Measurements from ENCODE around the gene HLTF. TPM values are rescaled to one million over a fixed set of nuclear protein-coding genes. Genes with fewer than 3 reads are reported as not detected.
"Not testable (repeated sequence)": the region's sequence is repeated elsewhere in the genome, so short reads cannot be mapped to it uniquely, and the experiment has no call there.

Gene HLTF, protein sequence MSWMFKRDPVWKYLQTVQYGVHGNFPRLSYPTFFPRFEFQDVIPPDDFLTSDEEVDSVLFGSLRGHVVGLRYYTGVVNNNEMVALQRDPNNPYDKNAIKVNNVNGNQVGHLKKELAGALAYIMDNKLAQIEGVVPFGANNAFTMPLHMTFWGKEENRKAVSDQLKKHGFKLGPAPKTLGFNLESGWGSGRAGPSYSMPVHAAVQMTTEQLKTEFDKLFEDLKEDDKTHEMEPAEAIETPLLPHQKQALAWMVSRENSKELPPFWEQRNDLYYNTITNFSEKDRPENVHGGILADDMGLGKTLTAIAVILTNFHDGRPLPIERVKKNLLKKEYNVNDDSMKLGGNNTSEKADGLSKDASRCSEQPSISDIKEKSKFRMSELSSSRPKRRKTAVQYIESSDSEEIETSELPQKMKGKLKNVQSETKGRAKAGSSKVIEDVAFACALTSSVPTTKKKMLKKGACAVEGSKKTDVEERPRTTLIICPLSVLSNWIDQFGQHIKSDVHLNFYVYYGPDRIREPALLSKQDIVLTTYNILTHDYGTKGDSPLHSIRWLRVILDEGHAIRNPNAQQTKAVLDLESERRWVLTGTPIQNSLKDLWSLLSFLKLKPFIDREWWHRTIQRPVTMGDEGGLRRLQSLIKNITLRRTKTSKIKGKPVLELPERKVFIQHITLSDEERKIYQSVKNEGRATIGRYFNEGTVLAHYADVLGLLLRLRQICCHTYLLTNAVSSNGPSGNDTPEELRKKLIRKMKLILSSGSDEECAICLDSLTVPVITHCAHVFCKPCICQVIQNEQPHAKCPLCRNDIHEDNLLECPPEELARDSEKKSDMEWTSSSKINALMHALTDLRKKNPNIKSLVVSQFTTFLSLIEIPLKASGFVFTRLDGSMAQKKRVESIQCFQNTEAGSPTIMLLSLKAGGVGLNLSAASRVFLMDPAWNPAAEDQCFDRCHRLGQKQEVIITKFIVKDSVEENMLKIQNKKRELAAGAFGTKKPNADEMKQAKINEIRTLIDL
- polyA plus RNA-seq (2012; ENCODE audit: insufficient read depth, insufficient read length), result 35.8 TPM

DNA sequence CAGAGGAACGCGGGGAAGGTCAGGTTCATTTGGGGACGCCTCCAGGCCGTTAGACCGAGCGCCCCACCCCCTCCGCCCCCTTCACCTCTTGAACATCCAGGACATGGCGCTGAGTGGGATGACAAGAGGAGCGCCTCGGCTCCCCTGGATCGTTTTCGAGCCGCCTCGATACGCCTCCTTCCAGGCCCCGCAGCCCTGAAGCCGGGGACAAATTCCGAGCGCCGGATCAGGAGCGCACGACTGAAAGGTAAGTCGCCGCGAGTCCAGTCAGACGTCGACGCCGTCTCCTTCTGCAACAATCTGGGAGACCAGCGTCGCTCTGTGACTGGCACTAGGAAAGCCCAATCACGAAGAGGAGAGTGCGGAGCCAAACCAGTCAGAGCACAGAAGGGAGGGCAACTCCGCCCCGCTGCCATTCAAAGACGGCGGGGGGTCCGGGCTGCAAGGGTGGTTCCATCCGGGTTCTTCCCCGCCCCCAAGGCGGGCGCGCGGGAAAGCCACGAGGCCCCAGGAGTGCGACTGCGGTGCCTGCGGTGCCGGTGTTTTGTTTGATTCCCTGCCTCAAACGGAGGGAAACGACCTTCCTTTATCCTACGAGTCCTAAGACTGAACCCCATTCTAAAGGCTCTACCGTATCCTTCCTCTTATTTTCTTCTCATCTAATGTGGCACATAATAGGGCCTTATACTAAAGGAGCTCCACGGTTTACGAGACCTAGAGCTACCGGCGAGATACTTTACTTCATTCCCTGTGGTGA, at the start of gene HLTF:
TSS of gene HLTF (minus strand) at position 302 of the 757 bp plus-strand sequence. CDS start at position 105, 197 bp downstream.
- peak within 1 kb of the TSS; percentile 89 for H3K4me3 ChIP-seq (ENCODE audit: low read length)
- peak; percentile 98 for DNase-seq (ENCODE audit: low read depth, low spot score)

DNA sequence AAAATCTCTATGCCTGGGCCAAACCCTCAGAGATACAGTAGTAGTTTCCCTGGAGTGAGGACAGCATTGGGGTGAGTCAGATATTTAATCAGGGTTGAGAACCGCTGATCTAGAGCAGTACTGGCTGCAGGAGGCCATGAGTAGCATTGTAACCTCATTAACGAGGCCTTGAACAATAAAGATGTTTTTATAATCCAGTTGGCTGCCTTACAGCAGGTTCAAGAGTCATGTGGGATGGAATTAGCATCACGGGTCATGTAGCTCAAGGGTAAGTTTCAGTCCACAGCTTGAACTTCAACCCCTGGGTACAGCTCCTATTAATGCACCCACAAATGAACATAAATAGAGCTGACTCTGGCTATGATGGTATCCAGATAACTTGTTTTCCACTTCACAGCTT, 48.2 kb upstream of the HLTF start:
- no peak overlapping the region for H3K4me3 ChIP-seq (ENCODE audit: low read length)
- DNase-seq (ENCODE audit: low read depth, low spot score), result no peak

DNA sequence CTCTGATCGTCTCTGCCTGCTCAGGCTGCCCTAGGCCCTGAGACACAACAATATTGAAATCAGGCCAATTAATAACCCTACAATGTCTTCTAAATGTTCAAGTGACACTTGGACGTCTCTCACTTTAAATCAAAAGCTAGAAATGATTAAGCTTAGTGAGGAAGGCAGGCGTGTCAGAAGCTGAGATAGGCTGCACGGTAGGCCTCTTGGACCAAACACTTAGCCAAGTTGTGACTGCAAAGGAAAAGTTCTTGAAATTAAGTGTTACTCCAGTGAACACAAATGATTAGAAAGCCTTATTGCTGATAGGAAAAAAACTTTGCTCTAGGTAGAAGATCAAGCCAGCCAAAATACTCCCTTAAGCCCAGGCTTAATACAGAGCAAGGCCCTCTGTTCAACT, 45.3 kb upstream of the HLTF start:
- no peak overlapping the region for H3K4me3 ChIP-seq (ENCODE audit: low read length)
- no peak for DNase-seq (ENCODE audit: low read depth, low spot score)

DNA sequence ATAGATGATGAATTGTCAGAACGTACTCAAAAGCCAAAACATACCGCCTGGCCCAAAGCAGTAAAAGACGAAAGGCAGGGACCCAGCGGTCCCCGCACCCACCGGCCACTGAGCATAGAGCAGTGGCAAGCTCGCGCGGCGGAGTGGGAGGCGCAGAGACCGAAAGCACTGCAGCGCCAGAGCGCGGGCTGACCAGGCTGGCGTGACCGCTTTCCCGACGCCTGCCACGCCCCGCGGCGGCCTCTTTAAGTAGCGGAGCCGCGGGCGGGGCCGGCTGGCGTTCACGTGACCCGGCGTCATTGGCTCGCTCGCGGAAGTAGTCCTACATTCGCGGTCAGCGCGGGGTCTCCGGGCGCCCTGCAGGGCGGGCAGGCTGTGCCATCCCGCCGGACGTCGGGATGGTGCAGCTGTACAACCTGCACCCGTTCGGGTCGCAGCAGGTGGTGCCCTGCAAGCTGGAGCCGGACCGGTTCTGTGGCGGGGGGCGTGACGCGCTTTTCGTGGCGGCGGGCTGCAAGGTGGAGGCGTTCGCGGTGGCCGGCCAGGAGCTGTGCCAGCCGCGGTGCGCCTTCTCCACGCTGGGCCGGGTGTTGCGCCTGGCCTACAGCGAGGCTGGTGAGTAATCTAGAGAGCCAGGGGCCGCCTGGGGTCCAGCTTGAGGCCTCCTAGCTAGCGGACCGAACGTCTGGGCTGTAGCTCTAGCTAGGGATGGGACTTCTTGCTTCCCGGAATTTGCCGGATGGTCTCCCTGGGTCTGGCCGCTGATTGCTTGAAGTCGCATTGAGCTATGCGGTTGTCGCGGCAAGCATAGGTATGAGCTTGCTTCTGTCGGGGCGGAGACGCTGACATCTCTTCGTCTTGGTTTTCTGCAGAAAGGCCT, 43.2 kb upstream of the HLTF start, which contains the start of gene HPS3:
TSS of gene HPS3 (plus strand) at position 313 of the 880 bp plus-strand sequence. CDS start at position 399, 86 bp downstream.
- DNase-seq (ENCODE audit: low read depth, low spot score), result peak; percentile 61

DNA sequence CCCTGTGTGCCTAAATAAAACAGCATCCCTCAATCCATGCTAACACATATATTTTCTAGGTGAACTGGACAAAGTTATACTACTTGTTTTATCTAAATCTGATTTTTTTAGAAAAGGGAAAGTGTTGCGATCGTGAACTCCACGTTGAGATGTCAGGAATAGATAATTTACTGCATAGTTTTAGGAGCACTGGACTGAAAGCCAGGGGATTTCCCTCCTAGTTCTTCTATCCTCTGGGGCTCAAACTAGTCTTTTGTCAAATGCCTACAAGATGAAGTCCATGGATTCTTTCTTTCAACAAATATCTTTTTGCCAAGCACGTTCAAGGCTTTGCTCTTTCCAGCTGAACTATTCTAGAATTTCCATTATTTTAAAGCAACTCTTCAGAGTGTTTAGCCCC, 42.5 kb upstream of the HLTF start:
- H3K4me3 ChIP-seq (ENCODE audit: low read length), result peak overlapping the region; percentile 93
- no peak for DNase-seq (ENCODE audit: low read depth, low spot score)

More for the DNA sequence above, 43.2 kb upstream of the HLTF start, which contains the start of gene HPS3:
- peak within 1 kb of the TSS; percentile 93 for H3K4me3 ChIP-seq (ENCODE audit: low read length)

DNA sequence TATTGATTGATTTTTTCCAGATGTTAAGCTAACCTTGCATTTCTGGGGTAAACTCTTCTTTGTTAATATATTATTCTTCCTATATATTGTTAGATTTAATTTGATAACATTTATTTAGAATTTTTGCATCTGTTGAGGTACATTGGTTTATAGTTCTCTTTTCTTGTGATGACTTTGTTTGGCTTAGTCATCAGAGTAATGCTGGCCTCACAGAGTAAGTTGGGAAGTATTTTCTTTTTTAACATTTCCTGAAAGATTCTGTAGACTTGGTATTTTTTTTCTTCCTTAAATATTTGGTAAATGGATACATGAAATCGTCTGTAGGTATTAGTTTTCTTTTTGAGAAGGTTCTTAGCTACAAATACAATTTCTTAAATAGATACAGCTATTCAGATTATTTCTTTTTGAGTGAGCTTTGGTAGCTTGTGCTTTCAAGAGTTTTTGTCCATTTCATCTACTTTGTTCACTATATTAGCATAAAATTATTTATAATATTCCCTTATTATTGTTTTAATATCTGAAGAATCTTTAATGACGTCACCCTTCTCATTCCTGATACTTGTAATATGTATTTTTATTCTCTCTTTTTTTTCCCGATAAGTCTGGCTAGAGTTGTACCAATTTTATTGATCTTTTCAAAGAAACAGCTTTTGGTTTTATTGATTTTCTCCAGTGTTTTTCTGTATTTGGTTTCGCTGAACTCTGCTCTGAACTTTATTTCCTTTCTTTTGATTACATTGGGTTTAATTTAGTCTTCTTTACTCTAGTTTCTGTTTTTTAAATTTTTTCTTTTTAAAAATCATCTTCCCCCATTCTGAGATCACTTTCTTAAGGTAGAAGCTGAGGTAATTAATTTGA, 36.6 kb upstream of the HLTF start:
- no peak overlapping the region for H3K4me3 ChIP-seq (ENCODE audit: low read length)
- DNase-seq (ENCODE audit: low read depth, low spot score), result no peak

DNA sequence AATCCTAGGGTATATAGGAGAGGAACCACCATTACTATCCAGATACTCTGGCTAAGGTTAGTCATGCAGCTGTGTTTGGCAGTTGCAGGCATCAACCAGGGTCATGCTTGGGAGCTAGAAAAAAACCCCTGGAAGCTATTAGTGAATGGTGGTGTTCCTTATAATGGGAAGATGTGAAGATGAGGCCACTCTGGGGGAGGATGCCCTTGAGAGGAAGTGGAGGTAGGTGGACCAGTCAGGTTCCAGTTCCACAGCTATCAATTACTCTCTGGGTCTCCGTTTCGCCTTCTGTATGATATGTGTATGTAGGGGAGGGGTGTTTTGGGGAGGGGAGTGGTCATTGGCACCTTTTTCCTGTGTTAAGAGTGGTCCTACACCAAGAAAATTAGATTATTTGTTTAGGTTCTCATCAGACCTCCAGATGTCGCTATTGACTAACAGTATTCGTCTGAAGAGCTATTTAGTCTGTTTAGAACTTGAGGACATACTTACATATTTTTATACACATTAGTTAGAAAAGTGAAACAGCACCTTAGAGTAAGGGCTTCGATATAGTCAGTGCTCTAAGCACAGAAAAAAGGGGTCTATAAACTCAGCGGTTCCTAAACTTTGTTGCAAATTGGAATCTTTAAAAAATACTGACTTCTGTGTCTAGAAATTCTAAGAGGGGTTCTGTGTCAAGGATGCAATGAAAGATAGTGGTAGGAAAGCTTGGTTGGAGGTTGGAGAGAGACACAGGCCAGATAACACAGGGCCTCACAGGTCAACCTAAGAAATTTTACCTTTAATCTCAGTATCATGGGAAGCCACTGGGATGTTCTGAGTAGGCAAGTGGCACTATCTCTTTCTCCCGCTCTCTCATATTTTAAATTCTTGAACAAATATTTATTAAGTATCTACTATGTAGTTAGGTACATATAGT, 34.0 kb upstream of the HLTF start:
- DNase-seq (ENCODE audit: low read depth, low spot score), result peak; percentile 57
- no peak overlapping the region for H3K4me3 ChIP-seq (ENCODE audit: low read length)

DNA sequence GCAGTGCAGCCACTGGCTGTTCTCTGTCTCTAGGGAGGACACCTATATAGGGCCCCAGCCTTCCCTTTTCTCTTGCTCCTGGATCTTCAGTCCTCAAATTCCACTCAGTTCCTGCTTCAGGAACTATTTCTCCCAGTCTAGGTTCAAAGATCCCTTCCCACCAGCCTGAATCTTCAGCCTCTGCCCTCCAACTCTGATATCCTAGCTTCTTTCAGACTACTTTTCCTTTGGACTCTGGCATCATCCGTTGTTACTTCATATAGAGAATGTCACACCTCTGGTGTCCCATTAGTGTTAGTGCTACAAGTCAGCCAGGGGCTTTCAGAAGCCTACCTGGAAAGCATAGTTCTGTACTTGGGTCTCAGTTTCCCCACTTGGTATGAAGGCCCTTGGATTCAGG, 33.1 kb upstream of the HLTF start:
- H3K4me3 ChIP-seq (ENCODE audit: low read length), result no peak overlapping the region
- DNase-seq (ENCODE audit: low read depth, low spot score), result no peak

DNA sequence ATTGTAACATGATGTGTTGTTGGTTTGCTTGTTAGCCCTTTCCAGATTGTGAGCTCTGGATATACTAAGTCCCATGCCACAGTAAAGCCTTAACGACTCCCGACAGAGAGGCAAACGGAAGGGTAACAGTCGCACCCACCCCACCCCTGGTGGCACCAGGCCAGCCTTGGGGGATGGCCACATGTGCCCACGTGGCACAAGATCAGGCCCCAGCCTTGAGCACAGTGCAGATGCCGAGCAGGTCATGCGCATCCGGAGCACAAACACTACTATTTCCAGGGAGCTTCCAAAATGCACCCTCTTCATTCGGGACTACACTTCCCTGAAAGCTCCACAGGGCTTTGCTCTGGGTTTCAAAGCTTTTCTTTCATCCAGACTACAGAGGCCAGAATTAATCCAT, 32.4 kb upstream of the HLTF start:
- H3K4me3 ChIP-seq (ENCODE audit: low read length), result no peak overlapping the region
- DNase-seq (ENCODE audit: low read depth, low spot score), result no peak

DNA sequence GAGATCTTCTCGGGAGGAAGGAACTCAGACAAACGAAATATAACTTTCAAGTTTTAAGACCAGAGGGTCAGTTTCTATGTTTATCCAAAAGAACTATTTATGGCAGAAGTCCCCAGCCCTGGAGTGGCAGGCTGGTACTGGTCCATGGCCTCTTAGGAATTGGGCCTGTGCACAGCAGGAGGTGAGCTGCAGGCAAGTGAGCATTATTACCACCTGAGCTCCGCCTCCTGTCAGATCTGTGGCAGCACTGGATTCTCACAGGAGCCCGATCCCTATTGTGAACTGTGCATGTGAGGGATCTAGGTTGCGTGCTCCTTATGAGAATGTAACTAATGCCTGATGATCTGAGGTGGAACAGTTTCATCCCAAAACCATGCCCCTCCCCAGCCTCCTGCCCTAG, 28.8 kb upstream of the HLTF start:
- DNase-seq (ENCODE audit: low read depth, low spot score), result no peak

DNA sequence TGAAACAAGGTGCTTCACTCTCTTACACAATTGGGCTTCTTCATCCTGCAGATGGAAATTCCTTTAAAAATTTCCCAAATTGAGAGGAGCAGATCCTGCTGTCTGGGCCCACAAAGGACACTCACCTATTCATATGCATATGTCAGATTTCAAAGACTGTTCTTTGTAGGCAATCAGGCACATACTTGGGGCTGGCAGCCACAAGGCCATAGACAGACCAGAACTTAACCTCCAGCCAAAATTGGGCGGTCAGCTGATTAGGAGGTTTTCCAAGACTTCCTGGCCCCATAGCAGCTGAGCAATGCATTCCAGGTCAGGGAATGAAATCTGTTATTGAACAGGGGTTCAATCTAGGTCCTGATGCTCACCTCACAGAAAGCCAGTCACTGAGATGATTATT, 28.1 kb upstream of the HLTF start:
- no peak overlapping the region for H3K4me3 ChIP-seq (ENCODE audit: low read length)

More for the DNA sequence above, 28.8 kb upstream of the HLTF start:
- H3K4me3 ChIP-seq (ENCODE audit: low read length), result no peak overlapping the region

DNA sequence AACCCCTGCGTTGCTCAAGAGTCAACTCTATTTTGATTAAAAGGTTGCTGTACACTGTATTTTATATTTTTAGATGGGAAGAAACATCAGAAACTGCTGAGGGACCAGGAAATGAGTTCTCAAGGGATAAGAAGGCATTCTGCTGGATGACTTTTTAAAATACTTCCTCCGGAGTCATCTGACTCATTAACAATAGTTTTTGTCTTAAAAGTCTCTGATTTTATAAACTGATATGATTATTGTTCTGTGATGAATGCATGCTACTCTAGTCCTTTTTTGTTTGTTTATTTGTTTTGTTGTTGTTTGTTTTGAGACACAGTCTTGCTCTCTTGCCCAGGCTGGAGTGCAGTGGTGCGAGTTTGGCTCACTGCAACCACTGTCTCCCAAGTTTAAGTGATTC, 18.2 kb upstream of the HLTF start:
- H3K4me3 ChIP-seq (ENCODE audit: low read length), result no peak overlapping the region
- DNase-seq (ENCODE audit: low read depth, low spot score), result no peak

More for the DNA sequence above, 28.1 kb upstream of the HLTF start:
- DNase-seq (ENCODE audit: low read depth, low spot score), result no peak

DNA sequence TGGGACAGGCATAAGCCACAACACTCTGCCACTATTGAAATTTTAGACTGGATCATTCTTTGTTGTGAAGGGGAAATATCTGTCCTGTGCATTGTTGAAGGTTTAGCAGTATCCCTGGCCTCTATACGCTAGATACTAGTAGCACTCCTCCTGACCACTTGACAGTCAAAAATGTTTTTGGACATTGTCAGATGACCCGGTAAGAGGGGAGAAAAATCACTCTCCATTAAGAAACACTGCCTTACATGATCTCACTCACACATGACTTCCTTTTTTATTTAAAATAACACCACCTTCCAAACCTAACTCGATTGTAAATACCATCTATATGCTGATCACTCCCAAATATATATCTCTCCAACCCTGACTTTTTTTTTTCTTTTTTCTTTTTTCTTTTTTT, 15.3 kb upstream of the HLTF start:
- no peak overlapping the region for H3K4me3 ChIP-seq (ENCODE audit: low read length)
- DNase-seq (ENCODE audit: low read depth, low spot score), result no peak

DNA sequence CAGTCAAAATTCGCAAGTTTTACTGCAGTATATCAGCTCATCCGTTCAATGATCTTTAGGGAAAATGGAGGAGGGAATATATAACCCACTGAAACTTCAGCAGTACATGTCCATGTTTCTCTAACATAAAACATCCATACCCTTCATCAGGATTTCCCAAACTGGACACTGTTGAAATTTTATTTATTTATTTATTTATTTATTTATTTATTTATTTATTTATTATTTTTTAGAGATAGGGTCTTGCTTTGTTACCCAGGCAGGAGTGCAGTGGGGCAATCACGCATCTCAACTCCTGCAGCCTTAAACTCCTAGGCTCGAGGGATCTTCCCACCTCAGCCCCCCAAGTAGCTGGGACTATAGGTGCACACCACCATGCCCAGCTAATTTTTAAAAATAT, 14.8 kb upstream of the HLTF start:
- H3K4me3 ChIP-seq (ENCODE audit: low read length), result no peak overlapping the region
- no peak for DNase-seq (ENCODE audit: low read depth, low spot score)

DNA sequence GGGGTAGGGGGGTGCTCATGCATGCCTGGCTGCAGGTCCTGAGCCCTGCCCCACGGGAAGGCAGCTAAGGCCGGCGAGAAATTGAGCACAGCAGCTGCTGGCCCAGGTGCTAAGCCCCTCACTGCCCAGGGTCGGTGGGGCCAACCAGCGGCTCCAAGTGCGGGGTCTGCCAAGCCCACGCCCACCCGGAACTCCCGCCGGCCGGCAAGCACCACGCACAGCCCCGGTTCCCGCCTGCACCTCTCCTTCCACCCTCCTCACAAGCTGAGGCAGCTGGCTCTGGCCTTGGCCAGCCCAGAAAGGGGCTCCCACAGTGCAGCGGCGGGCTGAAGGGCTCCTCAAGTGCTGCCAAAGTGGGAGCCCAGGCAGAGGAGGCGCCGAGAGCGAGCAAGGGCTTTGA, 11.7 kb upstream of the HLTF start:
- H3K4me3 ChIP-seq (ENCODE audit: low read length), result not testable (repeated sequence)

DNA sequence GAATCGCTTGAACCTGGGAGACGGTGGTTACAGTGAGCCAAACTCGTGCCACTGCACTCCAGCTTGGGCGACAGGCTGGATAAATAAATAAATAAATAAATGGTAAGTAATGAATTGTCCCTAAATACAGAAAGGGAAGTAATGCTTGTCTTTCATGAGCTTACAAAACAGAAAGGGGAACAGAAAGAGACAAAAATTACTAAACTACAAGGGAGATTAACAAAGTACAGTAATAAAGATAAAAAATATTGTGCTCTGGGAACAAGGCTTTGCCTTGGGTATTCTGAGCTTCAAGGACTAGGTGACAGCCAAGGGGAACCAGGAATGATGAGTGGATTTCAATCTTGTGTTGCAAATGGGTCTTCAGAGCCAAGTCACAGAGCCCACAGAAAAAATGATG, 9.2 kb upstream of the HLTF start:
- DNase-seq (ENCODE audit: low read depth, low spot score), result no peak

More for the DNA sequence above, 11.7 kb upstream of the HLTF start:
- not testable (repeated sequence) for DNase-seq (ENCODE audit: low read depth, low spot score)

More for the DNA sequence above, 9.2 kb upstream of the HLTF start:
- no peak overlapping the region for H3K4me3 ChIP-seq (ENCODE audit: low read length)
